ENCODE data around the gene SIK3.
"Not testable (repeated sequence)": the region's sequence is repeated elsewhere in the genome, so short reads cannot be mapped to it uniquely, and the experiment has no call there.

Gene SIK3

DNA sequence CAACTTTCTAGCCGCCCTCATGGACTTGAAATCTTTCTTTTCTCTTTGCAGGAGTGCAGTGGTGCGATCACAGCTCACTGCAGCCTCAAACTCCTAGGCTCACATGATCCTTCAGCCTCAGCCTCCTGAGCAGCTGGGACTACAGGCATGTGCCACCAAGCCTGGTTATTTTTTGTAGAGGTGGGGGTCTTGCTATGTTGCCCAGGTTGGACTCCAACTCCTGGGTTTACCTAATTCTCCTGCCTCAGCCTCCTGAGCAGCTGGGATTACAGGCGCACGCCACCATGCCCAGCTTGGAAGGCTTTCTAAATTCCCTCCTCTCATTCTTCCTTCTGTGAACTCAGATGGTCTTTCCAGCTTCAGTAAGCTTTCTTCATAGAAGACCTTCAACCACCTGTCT is 256.1 kb downstream of the SIK3 start:
- no peak for DNase-seq (ENCODE audit: low read depth in 2 of 2)

DNA sequence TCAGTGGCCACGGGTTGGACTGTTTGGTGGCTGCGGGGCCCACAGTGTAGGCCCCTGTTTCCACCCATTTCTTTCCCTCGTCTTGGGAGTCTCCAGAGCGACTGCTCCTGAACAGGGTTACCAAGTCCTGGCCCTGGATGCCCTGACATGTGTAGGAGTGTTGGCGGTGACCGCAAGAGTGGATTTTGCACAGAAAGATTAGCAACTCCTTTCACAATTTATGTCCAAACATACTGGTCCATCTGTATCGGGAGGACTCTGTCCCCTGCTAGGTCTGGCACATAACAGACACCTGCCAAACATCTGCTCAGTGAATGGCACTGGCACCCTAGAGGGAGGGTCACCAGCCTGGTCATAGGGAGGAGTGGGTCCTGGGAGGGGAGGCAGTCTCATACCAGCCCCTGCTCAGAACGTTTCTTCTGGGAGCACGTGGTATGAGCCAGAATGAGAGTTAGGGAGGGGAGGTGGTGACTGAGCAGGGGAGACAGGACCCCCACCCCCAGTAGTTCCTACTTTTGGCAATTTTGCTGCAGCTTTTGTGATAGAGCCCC is 257.4 kb downstream of the SIK3 start:
- DNase-seq (ENCODE audit: low read depth in 2 of 2), result no peak

DNA sequence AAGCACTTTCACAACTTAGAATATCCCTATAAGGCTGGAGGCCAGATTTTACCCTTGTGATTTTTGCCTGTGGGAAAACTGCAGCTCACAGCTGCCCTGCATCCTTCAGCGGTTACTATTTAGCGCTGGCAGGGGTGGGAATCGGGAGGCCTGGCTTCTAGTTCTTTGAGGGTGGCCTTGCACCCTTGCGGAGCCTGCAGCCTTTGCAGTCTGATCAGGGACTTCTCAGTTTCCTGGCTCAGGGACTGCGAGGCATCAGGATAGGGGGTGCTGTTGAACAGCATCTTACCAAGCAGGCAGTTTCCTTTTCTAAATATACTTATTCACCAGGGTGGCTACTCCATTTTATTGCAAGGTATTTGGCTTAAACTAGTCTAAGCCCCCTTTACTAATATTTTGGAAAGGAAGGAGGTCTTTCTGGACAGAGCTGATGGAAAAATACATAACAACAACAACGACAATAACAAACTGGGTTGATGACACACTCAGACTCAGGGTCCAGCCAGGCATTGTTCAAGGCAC is 257.9 kb downstream of the SIK3 start:
- DNase-seq (ENCODE audit: low read depth in 2 of 2), result no peak

DNA sequence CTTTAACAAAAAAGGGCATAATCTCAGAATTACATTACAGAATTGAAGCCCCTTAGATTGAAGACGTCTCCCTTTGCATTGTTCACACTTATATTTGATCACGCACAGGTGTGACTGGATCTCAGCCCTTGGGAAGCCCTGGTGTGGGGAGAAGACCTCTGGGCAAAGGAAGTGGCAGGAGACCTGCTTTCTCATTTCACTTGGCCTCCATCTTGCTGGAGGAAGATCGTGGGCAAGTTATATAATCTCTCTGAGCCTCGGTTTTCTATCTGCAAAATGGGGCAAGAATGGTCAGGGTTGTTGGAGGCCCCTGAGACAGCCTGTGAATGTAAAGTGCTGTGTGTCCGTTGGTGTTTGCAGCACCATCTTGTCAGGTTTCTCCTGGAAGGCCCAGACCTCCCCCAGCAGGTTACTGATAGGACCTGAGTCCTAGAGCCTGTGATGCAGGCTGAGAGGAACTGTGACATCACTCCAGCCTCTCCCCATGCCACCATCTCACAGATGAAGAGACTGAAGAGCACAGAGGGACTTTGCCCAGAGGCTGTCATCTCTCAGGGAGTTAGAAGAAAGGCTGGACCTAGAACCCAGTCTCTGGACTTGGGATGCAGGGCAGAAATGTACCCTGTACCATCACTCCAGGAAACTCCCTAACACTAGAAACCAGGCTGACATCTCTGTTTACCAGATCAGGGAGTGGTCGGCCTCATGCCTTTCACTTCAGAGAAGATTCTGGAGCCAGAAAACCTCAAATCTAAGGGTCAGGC is 259.7 kb downstream of the SIK3 start:
- DNase-seq (ENCODE audit: low read depth in 2 of 2), result no peak

DNA sequence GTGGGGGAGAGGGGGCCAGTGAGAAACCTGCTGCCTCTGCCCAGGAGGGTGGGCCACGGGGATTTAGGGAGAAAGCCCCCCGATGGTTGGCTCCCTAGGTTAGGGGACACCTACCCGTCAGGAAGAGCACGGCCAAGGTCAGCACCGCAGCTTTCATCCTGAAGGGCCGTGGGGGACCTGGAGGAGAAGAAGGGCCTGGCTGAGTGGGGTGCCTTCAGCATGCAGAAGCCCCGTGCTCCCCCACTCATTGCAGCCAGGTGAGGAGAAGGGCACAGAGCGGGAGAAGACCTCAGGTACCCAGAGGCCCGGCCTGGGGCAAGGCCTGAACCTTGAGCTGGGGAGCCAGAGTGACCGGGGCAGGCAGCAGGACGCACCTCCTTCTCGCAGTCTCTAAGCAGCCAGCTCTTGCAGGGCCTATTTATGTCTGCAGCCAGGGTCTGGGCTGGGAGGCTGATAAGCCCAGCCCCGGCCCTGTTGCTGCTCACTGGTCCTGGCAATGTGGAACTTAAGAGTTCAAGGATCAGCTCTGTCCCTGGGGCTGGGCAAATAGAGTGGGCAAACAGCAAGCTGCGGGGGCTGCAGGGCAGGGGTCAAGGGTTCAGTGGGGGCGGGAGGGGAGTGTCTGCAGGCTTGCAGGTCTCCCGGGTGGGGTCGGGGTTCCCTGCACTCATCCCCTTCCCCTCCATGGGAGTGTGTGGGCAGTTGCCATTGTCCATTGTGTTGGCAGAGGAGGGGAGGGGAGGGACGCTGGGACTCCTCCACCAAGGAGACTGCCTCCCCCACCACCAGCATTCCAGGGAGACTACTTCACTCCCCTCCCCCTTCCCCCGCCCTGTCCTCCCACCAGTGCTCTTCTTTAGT is 260.8 kb downstream of the SIK3 start, which contains the start of gene APOA1:
APOA1 (minus strand) TSS at position 392 of the 861 bp plus-strand sequence; CDS start at position 157, 235 bp downstream.
- no peak for DNase-seq (ENCODE audit: low read depth in 2 of 2)

DNA sequence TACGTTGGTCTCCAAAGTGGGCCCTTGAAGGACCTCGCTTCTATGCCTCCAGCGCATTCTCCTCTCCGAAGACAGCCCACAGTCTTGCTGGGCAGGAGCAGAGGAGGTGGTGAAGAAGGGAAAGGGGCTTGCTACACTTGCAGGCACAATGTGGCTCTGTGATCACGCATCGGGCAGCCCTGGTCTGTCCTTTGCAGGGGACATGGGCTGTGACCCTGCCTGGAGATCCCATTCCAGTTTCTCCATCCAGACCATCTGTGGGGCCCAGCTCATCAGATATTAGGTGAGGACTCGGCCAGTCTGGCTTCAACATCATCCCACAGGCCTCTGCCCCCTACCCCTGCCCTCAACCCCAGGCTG is 261.6 kb downstream of the SIK3 start:
- no peak for DNase-seq (ENCODE audit: low read depth in 2 of 2)

DNA sequence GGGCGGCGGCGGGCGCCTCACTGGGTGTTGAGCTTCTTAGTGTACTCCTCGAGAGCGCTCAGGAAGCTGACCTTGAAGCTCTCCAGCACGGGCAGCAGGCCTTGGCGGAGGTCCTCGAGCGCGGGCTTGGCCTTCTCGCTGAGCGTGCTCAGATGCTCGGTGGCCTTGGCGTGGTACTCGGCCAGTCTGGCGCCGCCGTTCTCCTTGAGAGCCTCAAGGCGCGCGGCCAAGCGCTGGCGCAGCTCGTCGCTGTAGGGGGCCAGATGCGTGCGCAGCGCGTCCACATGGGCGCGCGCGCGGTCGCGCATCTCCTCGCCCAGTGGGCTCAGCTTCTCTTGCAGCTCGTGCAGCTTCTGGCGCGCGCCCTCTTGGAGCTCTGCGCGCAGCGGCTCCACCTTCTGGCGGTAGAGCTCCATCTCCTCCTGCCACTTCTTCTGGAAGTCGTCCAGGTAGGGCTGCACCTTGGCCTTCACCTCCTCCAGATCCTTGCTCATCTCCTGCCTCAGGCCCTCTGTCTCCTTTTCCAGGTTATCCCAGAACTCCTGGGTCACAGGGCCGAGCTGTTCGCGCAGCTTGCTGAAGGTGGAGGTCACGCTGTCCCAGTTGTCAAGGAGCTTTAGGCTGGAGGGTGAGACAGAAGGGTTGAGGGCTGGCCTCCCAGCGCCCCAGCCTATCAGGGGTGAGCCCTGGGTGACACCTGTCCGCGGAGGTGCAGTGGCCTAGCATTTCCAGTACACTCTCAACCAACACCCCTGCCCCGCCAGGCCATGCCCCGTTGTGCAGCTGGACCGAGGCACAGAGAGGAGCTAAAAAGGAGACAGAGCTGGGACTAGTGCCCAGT is 262.2 kb downstream of the SIK3 start:
- peak; percentile 87 for DNase-seq (ENCODE audit: low read depth in 2 of 2)

DNA sequence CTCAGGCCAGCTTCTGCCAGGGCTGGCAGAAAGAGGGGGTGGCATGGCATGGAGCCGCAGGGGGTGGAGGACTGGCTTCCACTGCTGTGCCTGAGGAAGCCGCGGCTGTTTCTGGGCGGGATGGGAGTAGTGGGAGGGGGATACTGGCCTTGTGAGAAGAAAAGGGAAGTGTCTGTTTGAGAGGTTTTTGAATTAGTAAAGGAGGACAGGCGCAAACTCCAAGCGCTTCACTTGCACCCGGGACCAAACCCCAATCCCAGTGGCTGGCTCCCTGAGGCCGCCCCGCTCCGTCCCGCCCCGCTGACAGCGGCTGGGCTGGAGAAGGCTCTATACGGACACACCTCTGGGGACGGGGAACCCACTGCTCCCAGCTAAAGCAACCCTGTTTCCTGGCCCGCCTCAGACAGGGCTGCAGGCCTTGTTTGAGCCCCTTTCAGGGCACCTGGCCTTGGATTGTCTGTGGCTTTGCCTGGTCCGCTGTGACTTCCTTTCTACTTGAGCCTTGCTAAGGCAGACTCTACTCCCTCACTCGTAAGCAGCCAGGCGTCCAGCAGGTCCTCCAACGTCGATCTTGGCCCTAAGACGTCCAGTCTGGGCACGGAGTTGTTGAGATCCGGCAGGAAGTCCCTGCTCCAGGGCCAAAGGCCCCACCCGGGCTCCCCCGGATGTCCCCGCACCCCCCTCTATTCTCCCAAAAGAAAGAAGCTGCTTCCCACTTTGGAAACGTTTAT is 263.0 kb downstream of the SIK3 start:
- DNase-seq (ENCODE audit: low read depth in 2 of 2), result no peak

DNA sequence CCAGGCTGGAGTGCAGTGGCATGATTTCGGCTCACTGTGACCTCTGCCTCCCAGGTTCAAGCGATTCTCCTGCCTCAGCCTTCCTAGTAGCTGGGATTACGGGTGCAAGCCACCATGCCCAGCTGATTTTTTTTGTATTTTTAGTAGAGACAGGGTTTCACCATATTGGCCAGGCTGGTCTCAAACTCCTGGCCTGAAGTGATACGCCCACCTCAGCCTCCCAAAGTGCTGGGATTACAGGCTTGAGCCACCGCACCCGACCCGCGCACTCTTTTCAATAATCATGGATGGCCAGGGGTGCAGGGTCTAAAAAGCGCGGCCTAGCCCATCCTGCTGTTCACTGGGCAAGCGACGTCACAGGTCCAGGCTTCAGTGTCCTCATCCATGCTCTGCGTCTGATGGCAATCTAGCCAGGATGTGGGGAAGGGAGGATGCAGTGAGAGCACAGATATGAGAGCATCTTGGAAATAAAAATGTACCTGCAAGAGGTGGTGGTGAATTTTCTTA is 263.6 kb downstream of the SIK3 start:
- DNase-seq (ENCODE audit: low read depth in 2 of 2), result not testable (repeated sequence)

DNA sequence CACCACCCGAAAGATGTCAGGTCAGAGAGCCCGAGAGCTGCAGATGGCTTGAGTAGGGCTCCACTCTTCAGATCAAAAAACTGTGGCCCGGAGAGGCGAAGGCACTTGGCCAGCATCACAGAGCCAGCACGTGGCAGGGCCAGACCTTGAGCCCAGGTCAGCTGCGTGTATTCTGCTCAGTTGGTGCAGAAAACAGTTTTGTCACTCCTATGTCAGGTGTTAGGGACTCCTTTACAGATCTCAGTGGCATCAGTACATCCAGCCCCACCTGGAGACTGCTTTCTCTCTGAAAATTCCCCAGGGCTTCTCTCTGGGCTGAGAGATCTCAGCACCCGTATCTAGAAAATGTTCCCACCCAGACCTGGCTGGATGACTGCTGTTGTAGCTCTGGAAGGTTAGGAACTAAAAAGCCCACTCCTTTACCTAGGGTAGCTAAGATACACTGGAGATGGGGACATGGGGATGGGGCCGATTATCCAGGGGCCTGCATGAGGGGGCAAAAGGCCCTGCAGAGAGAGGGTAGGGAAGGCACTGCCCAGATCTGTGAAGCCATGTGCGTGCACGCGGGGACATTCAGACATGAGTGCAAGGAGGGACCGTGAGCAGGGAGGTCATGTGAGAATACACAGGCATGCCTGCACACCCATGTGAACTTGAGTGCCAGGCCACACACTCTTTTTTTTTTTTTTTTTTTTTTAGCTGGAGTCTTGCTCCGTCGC is 264.3 kb downstream of the SIK3 start:
- DNase-seq (ENCODE audit: low read depth in 2 of 2), result no peak

DNA sequence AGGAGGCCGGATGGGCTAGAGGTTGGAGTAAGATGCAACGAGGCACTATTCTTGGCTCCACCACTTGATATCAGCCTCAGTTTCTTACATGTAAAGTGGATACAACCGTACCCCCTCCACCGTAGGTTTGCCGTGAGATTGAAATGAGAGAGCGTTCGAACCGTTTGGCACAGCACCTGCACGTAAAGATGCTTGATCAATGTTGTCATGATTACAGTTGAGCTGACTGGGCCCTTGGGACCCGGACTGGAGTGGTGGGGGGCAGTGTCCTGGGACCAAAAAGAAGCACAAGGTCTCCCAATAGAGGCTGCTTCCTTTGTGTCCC is 264.8 kb downstream of the SIK3 start:
- no peak for DNase-seq (ENCODE audit: low read depth in 2 of 2)

DNA sequence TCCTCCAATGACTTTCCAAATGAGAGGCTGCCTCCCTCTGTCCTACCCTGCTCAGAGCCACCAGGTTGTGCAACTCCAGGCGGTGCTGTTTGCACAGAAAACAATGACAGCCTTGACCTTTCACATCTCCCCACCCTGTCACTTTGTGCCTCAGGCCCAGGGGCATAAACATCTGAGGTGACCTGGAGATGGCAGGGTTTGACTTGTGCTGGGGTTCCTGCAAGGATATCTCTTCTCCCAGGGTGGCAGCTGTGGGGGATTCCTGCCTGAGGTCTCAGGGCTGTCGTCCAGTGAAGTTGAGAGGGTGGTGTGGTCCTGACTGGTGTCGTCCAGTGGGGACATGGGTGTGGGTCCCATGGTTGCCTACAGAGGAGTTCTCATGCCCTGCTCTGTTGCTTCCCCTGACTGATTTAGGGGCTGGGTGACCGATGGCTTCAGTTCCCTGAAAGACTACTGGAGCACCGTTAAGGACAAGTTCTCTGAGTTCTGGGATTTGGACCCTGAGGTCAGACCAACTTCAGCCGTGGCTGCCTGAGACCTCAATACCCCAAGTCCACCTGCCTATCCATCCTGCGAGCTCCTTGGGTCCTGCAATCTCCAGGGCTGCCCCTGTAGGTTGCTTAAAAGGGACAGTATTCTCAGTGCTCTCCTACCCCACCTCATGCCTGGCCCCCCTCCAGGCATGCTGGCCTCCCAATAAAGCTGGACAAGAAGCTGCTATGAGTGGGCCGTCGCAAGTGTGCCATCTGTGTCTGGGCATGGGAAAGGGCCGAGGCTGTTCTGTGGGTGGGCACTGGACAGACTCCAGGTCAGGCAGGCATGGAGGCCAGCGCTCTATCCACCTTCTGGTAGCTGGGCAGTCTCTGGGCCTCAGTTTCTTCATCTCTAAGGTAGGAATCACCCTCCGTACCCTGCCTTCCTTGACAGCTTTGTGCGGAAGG is 265.6 kb downstream of the SIK3 start:
- DNase-seq (ENCODE audit: low read depth in 2 of 2), result no peak

DNA sequence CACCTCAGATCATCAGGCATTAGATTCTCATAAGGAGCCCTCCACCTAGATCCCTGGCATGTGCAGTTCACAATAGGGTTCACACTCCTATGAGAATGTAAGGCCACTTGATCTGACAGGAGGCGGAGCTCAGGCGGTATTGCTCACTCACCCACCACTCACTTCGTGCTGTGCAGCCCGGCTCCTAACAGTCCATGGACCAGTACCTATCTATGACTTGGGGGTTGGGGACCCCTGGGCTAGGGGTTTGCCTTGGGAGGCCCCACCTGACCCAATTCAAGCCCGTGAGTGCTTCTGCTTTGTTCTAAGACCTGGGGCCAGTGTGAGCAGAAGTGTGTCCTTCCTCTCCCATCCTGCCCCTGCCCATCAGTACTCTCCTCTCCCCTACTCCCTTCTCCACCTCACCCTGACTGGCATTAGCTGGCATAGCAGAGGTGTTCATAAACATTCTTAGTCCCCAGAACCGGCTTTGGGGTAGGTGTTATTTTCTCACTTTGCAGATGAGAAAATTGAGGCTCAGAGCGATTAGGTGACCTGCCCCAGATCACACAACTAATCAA is 266.4 kb downstream of the SIK3 start:
- no peak for DNase-seq (ENCODE audit: low read depth in 2 of 2)

DNA sequence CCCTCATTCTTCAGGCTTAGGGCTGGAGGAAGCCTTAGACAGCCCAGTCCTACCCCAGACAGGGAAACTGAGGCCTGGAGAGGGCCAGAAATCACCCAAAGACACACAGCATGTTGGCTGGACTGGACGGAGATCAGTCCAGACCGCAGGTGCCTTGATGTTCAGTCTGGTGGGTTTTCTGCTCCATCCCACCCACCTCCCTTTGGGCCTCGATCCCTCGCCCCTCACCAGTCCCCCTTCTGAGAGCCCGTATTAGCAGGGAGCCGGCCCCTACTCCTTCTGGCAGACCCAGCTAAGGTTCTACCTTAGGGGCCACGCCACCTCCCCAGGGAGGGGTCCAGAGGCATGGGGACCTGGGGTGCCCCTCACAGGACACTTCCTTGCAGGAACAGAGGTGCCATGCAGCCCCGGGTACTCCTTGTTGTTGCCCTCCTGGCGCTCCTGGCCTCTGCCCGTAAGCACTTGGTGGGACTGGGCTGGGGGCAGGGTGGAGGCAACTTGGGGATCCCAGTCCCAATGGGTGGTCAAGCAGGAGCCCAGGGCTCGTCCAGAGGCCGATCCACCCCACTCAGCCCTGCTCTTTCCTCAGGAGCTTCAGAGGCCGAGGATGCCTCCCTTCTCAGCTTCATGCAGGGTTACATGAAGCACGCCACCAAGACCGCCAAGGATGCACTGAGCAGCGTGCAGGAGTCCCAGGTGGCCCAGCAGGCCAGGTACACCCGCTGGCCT is 267.9 kb downstream of the SIK3 start:
- no peak for DNase-seq (ENCODE audit: low read depth in 2 of 2)

DNA sequence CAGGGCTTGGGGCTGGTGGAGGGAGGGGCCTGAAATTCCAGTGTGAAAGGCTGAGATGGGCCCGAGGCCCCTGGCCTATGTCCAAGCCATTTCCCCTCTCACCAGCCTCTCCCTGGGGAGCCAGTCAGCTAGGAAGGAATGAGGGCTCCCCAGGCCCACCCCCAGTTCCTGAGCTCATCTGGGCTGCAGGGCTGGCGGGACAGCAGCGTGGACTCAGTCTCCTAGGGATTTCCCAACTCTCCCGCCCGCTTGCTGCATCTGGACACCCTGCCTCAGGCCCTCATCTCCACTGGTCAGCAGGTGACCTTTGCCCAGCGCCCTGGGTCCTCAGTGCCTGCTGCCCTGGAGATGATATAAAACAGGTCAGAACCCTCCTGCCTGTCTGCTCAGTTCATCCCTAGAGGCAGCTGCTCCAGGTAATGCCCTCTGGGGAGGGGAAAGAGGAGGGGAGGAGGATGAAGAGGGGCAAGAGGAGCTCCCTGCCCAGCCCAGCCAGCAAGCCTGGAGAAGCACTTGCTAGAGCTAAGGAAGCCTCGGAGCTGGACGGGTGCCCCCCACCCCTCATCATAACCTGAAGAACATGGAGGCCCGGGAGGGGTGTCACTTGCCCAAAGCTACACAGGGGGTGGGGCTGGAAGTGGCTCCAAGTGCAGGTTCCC is 268.6 kb downstream of the SIK3 start, which contains the start of gene APOC3:
APOC3 (plus strand) TSS at position 383 of the 659 bp plus-strand sequence. CDS start 676 bp downstream, outside the sequence.
- peak; percentile 17 to 24 for DNase-seq (ENCODE audit: low read depth in 2 of 2)

DNA sequence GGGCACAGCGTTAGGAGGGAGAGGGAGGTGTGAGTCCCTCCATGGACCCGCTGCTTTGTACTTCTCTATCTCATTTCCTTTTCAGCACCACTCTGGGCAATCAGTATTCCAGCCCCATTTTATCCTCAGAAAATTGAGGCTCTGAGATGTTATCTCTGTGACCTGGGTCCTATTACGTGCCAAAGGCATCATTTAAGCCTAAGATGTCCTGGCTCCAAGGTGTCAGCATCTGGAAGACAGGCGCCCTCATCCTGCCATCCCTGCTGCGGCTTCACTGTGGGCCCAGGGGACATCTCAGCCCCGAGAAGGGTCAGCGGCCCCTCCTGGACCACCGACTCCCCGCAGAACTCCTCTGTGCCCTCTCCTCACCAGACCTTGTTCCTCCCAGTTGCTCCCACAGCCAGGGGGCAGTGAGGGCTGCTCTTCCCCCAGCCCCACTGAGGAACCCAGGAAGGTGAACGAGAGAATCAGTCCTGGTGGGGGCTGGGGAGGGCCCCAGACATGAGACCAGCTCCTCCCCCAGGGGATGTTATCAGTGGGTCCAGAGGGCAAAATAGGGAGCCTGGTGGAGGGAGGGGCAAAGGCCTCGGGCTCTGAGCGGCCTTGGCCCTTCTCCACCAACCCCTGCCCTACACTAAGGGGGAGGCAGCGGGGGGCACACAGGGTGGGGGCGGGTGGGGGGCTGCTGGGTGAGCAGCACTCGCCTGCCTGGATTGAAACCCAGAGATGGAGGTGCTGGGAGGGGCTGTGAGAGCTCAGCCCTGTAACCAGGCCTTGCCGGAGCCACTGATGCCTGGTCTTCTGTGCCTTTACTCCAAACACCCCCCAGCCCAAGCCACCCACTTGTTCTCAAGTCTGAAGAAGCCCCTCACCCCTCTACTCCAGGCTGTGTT is 269.4 kb downstream of the SIK3 start:
- DNase-seq (ENCODE audit: low read depth in 2 of 2), result no peak
